Measurements from ENCODE around the gene PTPRK. TPM values are rescaled to one million over a fixed set of nuclear protein-coding genes. Genes with fewer than 3 reads are reported as not detected.

The PTPRK gene
- total and polyA plus RNA-seq, 2 of the 13 experiments (the other 11 are each of a cell fraction or from before 2014, with no cell fraction given) = 43.6 to 98.3 TPM

- intact Hi-C loops (cut with micrococcal nuclease; ENCODE audit: unreplicated experiment) = no loop called here
Measured at GRCh38 chr6:128275030-128275429, 245.4 kb downstream of the PTPRK start.

DNA sequence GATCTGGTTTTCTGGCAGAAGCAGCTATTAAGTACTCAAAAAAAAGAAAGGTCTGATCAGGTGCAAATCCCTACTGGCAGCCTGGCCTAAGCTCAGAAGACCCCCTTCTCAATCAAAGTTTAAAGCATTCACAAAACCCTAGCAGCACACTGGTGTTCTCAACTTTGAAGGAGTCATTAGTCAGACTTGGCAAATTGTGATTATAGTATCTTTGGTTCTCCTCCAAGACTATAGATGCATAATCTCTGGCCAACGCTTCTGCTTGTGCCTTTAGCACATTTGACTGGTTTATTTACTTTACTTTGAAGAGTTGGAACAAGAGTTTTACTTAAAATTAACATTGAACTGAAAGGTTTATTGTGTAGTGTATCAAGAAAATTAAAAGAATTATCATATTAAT lies 248.9 kb downstream of the PTPRK start:
- H3K4me2 ChIP-seq (ENCODE audit: low read depth, low read length) = no peak overlapping the region
- no peaks in the 10 kb centered on the region for H3K4me1 ChIP-seq (ENCODE audit: insufficient read depth, low read length)
- intact Hi-C loops (cut with micrococcal nuclease; ENCODE audit: unreplicated experiment) (no loop called here), in situ Hi-C loops (cut with HindIII; ENCODE audit: extremely low pct_ligation_motif_present, low pct_unique_long_range_greater_than_20kb) (no loop called here)
- DNase-seq (ENCODE audit: low spot score) (no peak), FAIRE-seq (no peak), ATAC-seq (no peak)
- no peak overlapping the region for H3K27ac ChIP-seq (ENCODE audit: extremely low read length, insufficient read depth, low read length)
- H3K9me3 ChIP-seq (ENCODE audit: low read length) = no peaks in the 10 kb centered on the region
- WGBS (ENCODE audit: low lambda C conversion rate) = 97% methylated on average over 1 of the region's 1 CpG
- H3K4me3 ChIP-seq (replicated peaks in 1 of 3; ENCODE audit: insufficient read depth in 1 of 3, low read depth in 2 of 3, low read length in 3 of 3) = no peak overlapping the region
- BruUV-seq (replicated peaks) = no TSS peak
- CTCF ChIA-PET (ENCODE audit: low intra/inter-chr PET ratio, low total read pairs) = no interaction called here
- peaks cover 8% of the 10 kb centered on the region for H3K79me2 ChIP-seq (ENCODE audit: insufficient read depth, low read length)
- no peak overlapping the region for H2AFZ ChIP-seq (ENCODE audit: low read length)
- no peaks in the 10 kb centered on the region for H4K20me1 ChIP-seq (ENCODE audit: insufficient read depth, low read length)
- no peak overlapping the region for H3K9ac ChIP-seq (ENCODE audit: insufficient read depth, low read depth, low read length)
- no peaks in the 10 kb centered on the region; a peak in 1 of 5 replicates for H3K36me3 ChIP-seq (replicated peaks in 1 of 2; ENCODE audit: control insufficient read depth in 1 of 2, insufficient read depth in 2 of 2, low read length in 2 of 2)
- H3K27me3 ChIP-seq (ENCODE audit: control insufficient read depth in 1 of 2, insufficient read depth in 2 of 2, low read length in 2 of 2) = no peaks in the 10 kb centered on the region
- POLR2A ChIA-PET = no interaction called here
- TF ChIP-seq PLSCR1 (CRISPR knock-in tag; IDR thresholded peaks at IDR 0.05; ENCODE audit: borderline replicate concordance) (no peak), ZNF678 (CRISPR knock-in tag; IDR thresholded peaks at IDR 0.05) (no peak), TAF1 (CRISPR knock-in tag; IDR thresholded peaks at IDR 0.05) (no peak), ESRRA (CRISPR knock-in tag; IDR thresholded peaks at IDR 0.05; ENCODE audit: low read depth) (no peak), MTERF4 (CRISPR knock-in tag; IDR thresholded peaks at IDR 0.05) (no peak)
- TF ChIP-seq, protein P1, sequence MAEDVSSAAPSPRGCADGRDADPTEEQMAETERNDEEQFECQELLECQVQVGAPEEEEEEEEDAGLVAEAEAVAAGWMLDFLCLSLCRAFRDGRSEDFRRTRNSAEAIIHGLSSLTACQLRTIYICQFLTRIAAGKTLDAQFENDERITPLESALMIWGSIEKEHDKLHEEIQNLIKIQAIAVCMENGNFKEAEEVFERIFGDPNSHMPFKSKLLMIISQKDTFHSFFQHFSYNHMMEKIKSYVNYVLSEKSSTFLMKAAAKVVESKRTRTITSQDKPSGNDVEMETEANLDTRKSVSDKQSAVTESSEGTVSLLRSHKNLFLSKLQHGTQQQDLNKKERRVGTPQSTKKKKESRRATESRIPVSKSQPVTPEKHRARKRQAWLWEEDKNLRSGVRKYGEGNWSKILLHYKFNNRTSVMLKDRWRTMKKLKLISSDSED (CRISPR knock-in tag; IDR thresholded peaks at IDR 0.05) = no peak
- TF ChIP-seq, protein P2, sequence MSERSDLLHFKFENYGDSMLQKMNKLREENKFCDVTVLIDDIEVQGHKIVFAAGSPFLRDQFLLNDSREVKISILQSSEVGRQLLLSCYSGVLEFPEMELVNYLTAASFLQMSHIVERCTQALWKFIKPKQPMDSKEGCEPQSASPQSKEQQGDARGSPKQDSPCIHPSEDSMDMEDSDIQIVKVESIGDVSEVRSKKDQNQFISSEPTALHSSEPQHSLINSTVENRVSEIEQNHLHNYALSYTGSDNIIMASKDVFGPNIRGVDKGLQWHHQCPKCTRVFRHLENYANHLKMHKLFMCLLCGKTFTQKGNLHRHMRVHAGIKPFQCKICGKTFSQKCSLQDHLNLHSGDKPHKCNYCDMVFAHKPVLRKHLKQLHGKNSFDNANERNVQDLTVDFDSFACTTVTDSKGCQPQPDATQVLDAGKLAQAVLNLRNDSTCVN (CRISPR knock-in tag; IDR thresholded peaks at IDR 0.05; ENCODE audit: borderline replicate concordance) = no peak

More at GRCh38 chr6:128275030-128275429, 245.4 kb downstream of the PTPRK start:
- no peaks in the 10 kb centered on the region for H3K9me3 ChIP-seq (ENCODE audit: low read length)
- H3K27ac ChIP-seq (ENCODE audit: extremely low read length, insufficient read depth, low read length) = no peak overlapping the region
- POLR2A ChIA-PET = no interaction called here
- no peaks in the 10 kb centered on the region for H3K27me3 ChIP-seq (ENCODE audit: control insufficient read depth in 1 of 2, insufficient read depth in 2 of 2, low read length in 2 of 2)
- H3K36me3 ChIP-seq (replicated peaks in 1 of 2; ENCODE audit: control insufficient read depth in 1 of 2, insufficient read depth in 2 of 2, low read length in 2 of 2) = no peaks in the 10 kb centered on the region
- H3K79me2 ChIP-seq (ENCODE audit: insufficient read depth, low read length) = peaks cover 3% of the 10 kb centered on the region
- no peak overlapping the region for H3K9ac ChIP-seq (ENCODE audit: insufficient read depth, low read depth, low read length)
- in situ Hi-C loops (cut with HindIII; ENCODE audit: extremely low pct_ligation_motif_present, low pct_unique_long_range_greater_than_20kb) = no loop called here
- FAIRE-seq (no peak), ATAC-seq (no peak), DNase-seq (ENCODE audit: low spot score) (no peak)
- CTCF ChIA-PET (ENCODE audit: low intra/inter-chr PET ratio, low total read pairs) = no interaction called here
- no peak overlapping the region for H2AFZ ChIP-seq (ENCODE audit: low read length)
- no peak overlapping the region for H3K4me2 ChIP-seq (ENCODE audit: low read depth, low read length)
- TF ChIP-seq HNRNPL (IDR thresholded peaks at IDR 0.05; ENCODE audit: low read depth, low read length) (no peak), KAT8 (CRISPR knock-in tag; IDR thresholded peaks at IDR 0.05) (no peak), SNAPC5 (CRISPR knock-in tag; IDR thresholded peaks at IDR 0.05; ENCODE audit: borderline replicate concordance) (no peak), ZNF235 (CRISPR knock-in tag; IDR thresholded peaks at IDR 0.05; ENCODE audit: borderline replicate concordance) (no peak), HNF4A (CRISPR knock-in tag; IDR thresholded peaks at IDR 0.05) (no peak), E2F1 (CRISPR knock-in tag; IDR thresholded peaks at IDR 0.05) (no peak), ZNF234 (CRISPR knock-in tag; conservative IDR thresholded peaks at IDR 0.05) (no peak), ELF4 (CRISPR knock-in tag; IDR thresholded peaks at IDR 0.05; ENCODE audit: borderline replicate concordance) (no peak), TRIM24 (CRISPR knock-in tag; IDR thresholded peaks at IDR 0.05) (no peak)
- 93% methylated on average over 1 of the region's 1 CpG for WGBS (ENCODE audit: low lambda C conversion rate)
- no peak overlapping the region for H3K4me3 ChIP-seq (replicated peaks in 1 of 3; ENCODE audit: insufficient read depth in 1 of 3, low read depth in 2 of 3, low read length in 3 of 3)
- H3K4me1 ChIP-seq (ENCODE audit: insufficient read depth, low read length) = peaks cover 10% of the 10 kb centered on the region
- H4K20me1 ChIP-seq (ENCODE audit: insufficient read depth, low read length) = peaks cover 2% of the 10 kb centered on the region; the same call in 1 of the 2 replicates
- BruUV-seq (replicated peaks) = no TSS peak

Measured in HepG2 (cell line).